ENCODE measurements around the gene TENT4B.

GRCh38 chr16:50276326-50276640 is 123.2 kb downstream of the TENT4B start:
- no peak for TF ChIP-seq TCF12 (IDR thresholded peaks at IDR 0.05; ENCODE audit: low read depth)
- TF ChIP-seq CREB1 (IDR thresholded peaks at IDR 0.05; ENCODE audit: low read depth) = no peak
- TF ChIP-seq CEBPB (IDR thresholded peaks at IDR 0.05) = no peak
